Neural cell (in vitro differentiated cells): ENCODE data around the gene ALDH1L1. TPM values are rescaled to one million over a fixed set of nuclear protein-coding genes. Genes with fewer than 3 reads are reported as not detected.

Experiments
- H2AFZ ChIP-seq: fragments of 200-600, 300-800 bp; sonication (generic), shearing (Covaris generic); 2 replicates; pipeline ENCODE4 v1.6.0; 2014; ENCODE audit warnings: low read depth, mild to moderate bottlenecking, antibody characterized with exemption, low read length, moderate library complexity
- H3F3A ChIP-seq: fragments of 200-600 bp; shearing (Covaris generic); 2 replicates; pipeline ENCODE4 v1.6.1; 2016; ENCODE audit warnings: mild to moderate bottlenecking, moderate library complexity, mixed read lengths, antibody characterized with exemption, low read length; ENCODE audit not compliant: insufficient read depth, poor library complexity, severe bottlenecking
- H3K27ac ChIP-seq: fragments of 200-600, 300-800 bp; sonication (generic), shearing (Covaris generic); 2 replicates; pipeline ENCODE4 v1.5.1; 2014; ENCODE audit warnings: mild to moderate bottlenecking, low read length, moderate library complexity
- H3K27me3 ChIP-seq: fragments of 300-800, 200-600 bp; sonication (generic), shearing (Covaris generic); 2 replicates; pipeline ENCODE4 v1.6.0; 2014; ENCODE audit warnings: mild to moderate bottlenecking, low read depth, low read length, moderate library complexity; ENCODE audit not compliant: insufficient read depth
- H3K36me3 ChIP-seq: fragments of 300-800, 200-600 bp; sonication (generic), shearing (Covaris generic); 2 replicates; pipeline ENCODE4 v1.5.1; 2014; ENCODE audit warnings: mild to moderate bottlenecking, antibody characterized with exemption, low read length, moderate library complexity; ENCODE audit not compliant: insufficient read depth
- H3K4me2 ChIP-seq: fragments of 300-800, 200-600 bp; sonication (generic), shearing (Covaris generic); 2 replicates; pipeline ENCODE4 v1.6.0; 2014; ENCODE audit warnings: mild to moderate bottlenecking, low read length
- H3K4me3 ChIP-seq: fragments of 300-800, 200-600 bp; sonication (generic), shearing (Covaris generic); 2 replicates; pipeline ENCODE4 v1.5.1; 2014; ENCODE audit warnings: mild to moderate bottlenecking, low read length, moderate library complexity
- H3K79me2 ChIP-seq: fragments of 200-600 bp; shearing (Covaris generic); replicated peaks from 2 replicates; pipeline ENCODE4 v1.6.0; 2014; ENCODE audit warnings: mild to moderate bottlenecking, low read length, moderate library complexity; ENCODE audit not compliant: insufficient read depth
- H3K9ac ChIP-seq: fragments of 300-800, 200-600 bp; sonication (generic), shearing (Covaris generic); 2 replicates; pipeline ENCODE4 v1.6.1; 2016; ENCODE audit warnings: mild to moderate bottlenecking, low read length, mixed read lengths
- H3K9me2 ChIP-seq: fragments of 200-600 bp; shearing (Covaris generic); 2 replicates; pipeline ENCODE4 v1.6.1; 2016; ENCODE audit warnings: mild to moderate bottlenecking, low read length, mixed read lengths; ENCODE audit not compliant: insufficient read depth
- H3K9me3 ChIP-seq: fragments of 200-600, 300-800 bp; sonication (generic), shearing (Covaris generic); 2 replicates; pipeline ENCODE4 v1.6.1; 2016; ENCODE audit warnings: mild to moderate bottlenecking, mixed run types, low read length, moderate library complexity, mixed read lengths
- H4K20me1 ChIP-seq: fragments of 200-600 bp; shearing (Covaris generic); 2 replicates; pipeline ENCODE4 v1.6.1; 2016; ENCODE audit warnings: mild to moderate bottlenecking, mixed run types; ENCODE audit not compliant: insufficient read depth
- EP300 ChIP-seq: fragments of 450-650 bp; conservative IDR thresholded peaks from 2 replicates; pipeline ENCODE4 v1.6.1; 2014; ENCODE audit warnings: antibody characterized with exemption, mild to moderate bottlenecking, moderate library complexity; ENCODE audit not compliant: poor library complexity, severe bottlenecking
- EZH2 ChIP-seq: fragments of 200-600, 300-800 bp; shearing (Covaris generic), sonication (generic); IDR thresholded peaks from 2 replicates; pipeline ENCODE4 v1.6.1; 2014; ENCODE audit warnings: antibody characterized with exemption, low read length, borderline replicate concordance, mild to moderate bottlenecking; ENCODE audit not compliant: insufficient read depth, poor library complexity, severe bottlenecking
- MXI1 ChIP-seq: fragments of 450-650 bp; conservative IDR thresholded peaks from 2 replicates; pipeline ENCODE4 v1.6.1; 2014; ENCODE audit warnings: antibody characterized with exemption, mild to moderate bottlenecking; ENCODE audit not compliant: poor library complexity, severe bottlenecking
- POLR2AphosphoS5 ChIP-seq: IDR thresholded peaks from 2 replicates; pipeline ENCODE4 v1.6.1; 2012
- RAD21 ChIP-seq: fragments of 450-650 bp; conservative IDR thresholded peaks from 2 replicates; pipeline ENCODE4 v1.6.1; 2014; ENCODE audit warnings: antibody characterized with exemption, mild to moderate bottlenecking, moderate library complexity
- SMC3 ChIP-seq: fragments of 450-650 bp; conservative IDR thresholded peaks from 2 replicates; pipeline ENCODE4 v1.6.1; 2014; ENCODE audit warnings: antibody characterized with exemption, mild to moderate bottlenecking, moderate library complexity; ENCODE audit not compliant: poor library complexity
- TAF1 ChIP-seq: IDR thresholded peaks from 2 replicates; pipeline ENCODE4 v1.6.1; 2012; ENCODE audit warnings: low read depth
- polyA plus RNA-seq: library from polyadenylated mRNA; depleted of rRNA; stranded (reverse); fragments of >200 nt; gene quantifications from 2 replicates; pipeline ENCODE4 v1.2.3, GENCODE V29; 2014
- TF ChIP-seq, protein P1 (sequence below): fragments of 450-650 bp; IDR thresholded peaks from 2 replicates; pipeline ENCODE4 v1.5.1; 2014; ENCODE audit warnings: antibody characterized with exemption, mild to moderate bottlenecking, moderate library complexity; ENCODE audit not compliant: poor library complexity, severe bottlenecking
- TF ChIP-seq, protein P2 (sequence below): IDR thresholded peaks from 2 replicates; pipeline ENCODE4 v1.6.1; 2012; ENCODE audit warnings: borderline replicate concordance

ALDH1L1 gene
- polyA plus RNA-seq, 1 donor from 2014 or later = not detected

GRCh38 chr3:126152901-126153694 is 27.3 kb downstream of the ALDH1L1 start:
- no peak for TF ChIP-seq RAD21
- TF ChIP-seq EZH2 = no peak
- TF ChIP-seq TAF1 = no peak
- TF ChIP-seq, protein P1, sequence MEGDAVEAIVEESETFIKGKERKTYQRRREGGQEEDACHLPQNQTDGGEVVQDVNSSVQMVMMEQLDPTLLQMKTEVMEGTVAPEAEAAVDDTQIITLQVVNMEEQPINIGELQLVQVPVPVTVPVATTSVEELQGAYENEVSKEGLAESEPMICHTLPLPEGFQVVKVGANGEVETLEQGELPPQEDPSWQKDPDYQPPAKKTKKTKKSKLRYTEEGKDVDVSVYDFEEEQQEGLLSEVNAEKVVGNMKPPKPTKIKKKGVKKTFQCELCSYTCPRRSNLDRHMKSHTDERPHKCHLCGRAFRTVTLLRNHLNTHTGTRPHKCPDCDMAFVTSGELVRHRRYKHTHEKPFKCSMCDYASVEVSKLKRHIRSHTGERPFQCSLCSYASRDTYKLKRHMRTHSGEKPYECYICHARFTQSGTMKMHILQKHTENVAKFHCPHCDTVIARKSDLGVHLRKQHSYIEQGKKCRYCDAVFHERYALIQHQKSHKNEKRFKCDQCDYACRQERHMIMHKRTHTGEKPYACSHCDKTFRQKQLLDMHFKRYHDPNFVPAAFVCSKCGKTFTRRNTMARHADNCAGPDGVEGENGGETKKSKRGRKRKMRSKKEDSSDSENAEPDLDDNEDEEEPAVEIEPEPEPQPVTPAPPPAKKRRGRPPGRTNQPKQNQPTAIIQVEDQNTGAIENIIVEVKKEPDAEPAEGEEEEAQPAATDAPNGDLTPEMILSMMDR = no peak
- TF ChIP-seq MXI1 = no peak
- TF ChIP-seq, protein P2, sequence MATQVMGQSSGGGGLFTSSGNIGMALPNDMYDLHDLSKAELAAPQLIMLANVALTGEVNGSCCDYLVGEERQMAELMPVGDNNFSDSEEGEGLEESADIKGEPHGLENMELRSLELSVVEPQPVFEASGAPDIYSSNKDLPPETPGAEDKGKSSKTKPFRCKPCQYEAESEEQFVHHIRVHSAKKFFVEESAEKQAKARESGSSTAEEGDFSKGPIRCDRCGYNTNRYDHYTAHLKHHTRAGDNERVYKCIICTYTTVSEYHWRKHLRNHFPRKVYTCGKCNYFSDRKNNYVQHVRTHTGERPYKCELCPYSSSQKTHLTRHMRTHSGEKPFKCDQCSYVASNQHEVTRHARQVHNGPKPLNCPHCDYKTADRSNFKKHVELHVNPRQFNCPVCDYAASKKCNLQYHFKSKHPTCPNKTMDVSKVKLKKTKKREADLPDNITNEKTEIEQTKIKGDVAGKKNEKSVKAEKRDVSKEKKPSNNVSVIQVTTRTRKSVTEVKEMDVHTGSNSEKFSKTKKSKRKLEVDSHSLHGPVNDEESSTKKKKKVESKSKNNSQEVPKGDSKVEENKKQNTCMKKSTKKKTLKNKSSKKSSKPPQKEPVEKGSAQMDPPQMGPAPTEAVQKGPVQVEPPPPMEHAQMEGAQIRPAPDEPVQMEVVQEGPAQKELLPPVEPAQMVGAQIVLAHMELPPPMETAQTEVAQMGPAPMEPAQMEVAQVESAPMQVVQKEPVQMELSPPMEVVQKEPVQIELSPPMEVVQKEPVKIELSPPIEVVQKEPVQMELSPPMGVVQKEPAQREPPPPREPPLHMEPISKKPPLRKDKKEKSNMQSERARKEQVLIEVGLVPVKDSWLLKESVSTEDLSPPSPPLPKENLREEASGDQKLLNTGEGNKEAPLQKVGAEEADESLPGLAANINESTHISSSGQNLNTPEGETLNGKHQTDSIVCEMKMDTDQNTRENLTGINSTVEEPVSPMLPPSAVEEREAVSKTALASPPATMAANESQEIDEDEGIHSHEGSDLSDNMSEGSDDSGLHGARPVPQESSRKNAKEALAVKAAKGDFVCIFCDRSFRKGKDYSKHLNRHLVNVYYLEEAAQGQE = no peak
- no peak for TF ChIP-seq SMC3
- no peak for TF ChIP-seq EP300
- TF ChIP-seq POLR2AphosphoS5 = no peak
- Histone ChIP-seq H3K36me3 (no peaks in the 10 kb centered on the region), H3K27me3 (no peaks in the 10 kb centered on the region), H3K9me2 (no peaks in the 10 kb centered on the region), H3K4me2 (no peak overlapping the region), H3F3A (no peaks in the 10 kb centered on the region), H2AFZ (no peak overlapping the region), H3K27ac (no peak overlapping the region), H3K9me3 (no peaks in the 10 kb centered on the region), H3K4me3 (no peak overlapping the region), H3K9ac (no peak overlapping the region), H3K79me2 (no peaks in the 10 kb centered on the region), H4K20me1 (no peaks in the 10 kb centered on the region)

- no peak overlapping the region for H2AFZ ChIP-seq
- no peaks in the 10 kb centered on the region for H3F3A ChIP-seq
- H3K27ac ChIP-seq = no peak overlapping the region
- H3K9me3 ChIP-seq = no peaks in the 10 kb centered on the region
- H3K4me3 ChIP-seq = no peak overlapping the region
- no peak overlapping the region for H3K4me2 ChIP-seq
- H4K20me1 ChIP-seq = no peaks in the 10 kb centered on the region
- H3K36me3 ChIP-seq = no peaks in the 10 kb centered on the region
- TF ChIP-seq EZH2 (no peak), RAD21 (no peak), EP300 (no peak), TAF1 (no peak)
- TF ChIP-seq, protein P2 = no peak
- TF ChIP-seq, protein P1 = no peak
- H3K9me2 ChIP-seq = no peaks in the 10 kb centered on the region
- no peak overlapping the region for H3K9ac ChIP-seq
- no peaks in the 10 kb centered on the region for H3K27me3 ChIP-seq
- H3K79me2 ChIP-seq = no peaks in the 10 kb centered on the region
These were observed 27.9 kb downstream of the ALDH1L1 start for GRCh38 chr3:126152458-126152857.
